ENCODE results near the gene TP53I11. TPM values are rescaled to one million over a fixed set of nuclear protein-coding genes. Genes with fewer than 3 reads are reported as not detected.

TP53I11 gene
- total and polyA plus RNA-seq, 2 experiments from 2014 or later: 59.9 to 117 TPM

GRCh38 chr11:44940404-44940803 lies 10.3 kb downstream of the TP53I11 start:
- H2AFZ ChIP-seq: no peak overlapping the region
- TF ChIP-seq EZH2 (IDR thresholded peaks at IDR 0.05; ENCODE audit: insufficient read depth, poor library complexity, severe bottlenecking) (no peak), EZH2phosphoT487 (IDR thresholded peaks at IDR 0.05; ENCODE audit: insufficient read depth, low read depth) (no peak)
- no peak for DNase-seq
- 44 to 52% methylated on average over 7 of the region's 7 CpGs for WGBS, 2 experiments (ENCODE audit: low coverage in 1 of 2, low lambda C conversion rate in 2 of 2, missing lambda C conversion rate in 2 of 2)
- no peak overlapping the region for H3K27ac ChIP-seq
- no peaks in the 10 kb centered on the region for H3K36me3 ChIP-seq (ENCODE audit: low read depth)
- H3K9me3 ChIP-seq (ENCODE audit: low read depth): no peaks in the 10 kb centered on the region
- no peaks in the 10 kb centered on the region for H3K9me2 ChIP-seq (ENCODE audit: insufficient read depth)
- H3K79me2 ChIP-seq (ENCODE audit: insufficient read depth): peaks cover 13% of the 10 kb centered on the region; the same call in 1 of the 2 replicates
- 0 out of 2 replicates have a peak, but pooled peaks cover 3% of the 10 kb centered on the region for H3F3A ChIP-seq (ENCODE audit: insufficient read depth)
- H3K4me2 ChIP-seq (ENCODE audit: unreplicated experiment): no peak overlapping the region
- H4K20me1 ChIP-seq (ENCODE audit: insufficient read depth): no peaks in the 10 kb centered on the region; the same call in 1 of the 2 replicates
- H3K9ac ChIP-seq: no peak overlapping the region
- no peaks in the 10 kb centered on the region for H3K27me3 ChIP-seq (replicated peaks; ENCODE audit: insufficient read depth)
- no peaks in the 10 kb centered on the region for H3K4me1 ChIP-seq (ENCODE audit: insufficient read depth)
- no peak overlapping the region for H3K4me3 ChIP-seq
- in situ Hi-C loops (cut with MboI): loop anchor here (10.0 to 25.0 kb wide), 3 partner anchors 154 to 847 kb away; partner anchors contain the start of gene SYT13

DNA sequence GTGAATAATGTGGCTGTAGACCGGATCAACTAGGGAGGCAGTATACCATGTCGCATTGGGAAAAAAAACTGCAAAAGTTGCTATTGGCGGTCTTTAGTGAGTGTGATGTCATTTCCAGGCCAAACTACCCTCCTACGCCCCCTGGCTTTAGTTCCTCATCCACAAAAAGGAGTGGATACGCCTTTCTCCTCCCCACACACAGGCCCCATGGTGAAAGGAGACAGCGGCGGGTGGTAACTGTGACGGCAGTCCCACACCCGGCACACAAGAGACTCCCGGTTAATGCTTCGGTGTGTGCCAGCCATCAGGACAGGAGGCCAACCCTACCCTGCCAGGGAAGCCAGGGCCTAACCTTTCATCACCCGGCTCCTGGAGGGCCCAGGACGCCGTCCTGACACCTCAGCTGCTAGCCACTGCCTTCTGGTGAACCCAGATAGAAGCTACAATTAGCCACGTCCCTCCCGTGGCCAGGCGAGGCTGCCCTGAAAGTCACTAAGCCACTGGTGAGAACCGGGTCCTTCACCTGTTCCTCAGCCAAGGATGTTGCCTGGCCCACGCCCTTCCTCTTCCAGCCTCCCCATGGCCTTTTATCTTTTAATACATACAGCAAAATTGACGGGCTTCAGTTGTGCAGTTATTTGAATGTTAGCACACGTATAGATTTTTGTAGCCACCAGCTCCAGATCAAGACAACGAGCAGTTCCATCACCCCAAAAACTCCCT lies 10.8 kb downstream of the TP53I11 start:
- Histone ChIP-seq H3K27ac (no peak overlapping the region), H3K4me2 (ENCODE audit: unreplicated experiment) (no peak overlapping the region), H3K9me2 (ENCODE audit: insufficient read depth) (no peaks in the 10 kb centered on the region), H3K4me1 (ENCODE audit: insufficient read depth) (no peaks in the 10 kb centered on the region), H3K27me3 (replicated peaks; ENCODE audit: insufficient read depth) (no peaks in the 10 kb centered on the region), H2AFZ (no peak overlapping the region), H3K36me3 (ENCODE audit: low read depth) (no peaks in the 10 kb centered on the region), H3K9me3 (ENCODE audit: low read depth) (no peaks in the 10 kb centered on the region), H3F3A (ENCODE audit: insufficient read depth) (0 out of 2 replicates have a peak, but pooled peaks cover 3% of the 10 kb centered on the region), H3K4me3 (no peak overlapping the region), H3K9ac (no peak overlapping the region), H3K79me2 (ENCODE audit: insufficient read depth) (peaks cover 9% of the 10 kb centered on the region; the same call in 1 of the 2 replicates), H4K20me1 (ENCODE audit: insufficient read depth) (no peaks in the 10 kb centered on the region; the same call in 1 of the 2 replicates)
- in situ Hi-C loops (cut with MboI): loop anchor here (10.0 to 25.0 kb wide), 3 partner anchors 155 to 847 kb away; partner anchors contain the start of gene SYT13
- DNase-seq: peak; percentile 51
- TF ChIP-seq EZH2 (IDR thresholded peaks at IDR 0.05; ENCODE audit: insufficient read depth, poor library complexity, severe bottlenecking) (no peak), EZH2phosphoT487 (IDR thresholded peaks at IDR 0.05; ENCODE audit: insufficient read depth, low read depth) (no peak)
- 67 to 68% methylated on average over 21 to 22 of the region's 22 CpGs for WGBS, 2 experiments (ENCODE audit: low coverage in 1 of 2, low lambda C conversion rate in 2 of 2, missing lambda C conversion rate in 2 of 2)

- no peak for DNase-seq
- TF ChIP-seq EZH2phosphoT487 (IDR thresholded peaks at IDR 0.05; ENCODE audit: insufficient read depth, low read depth) (no peak), EZH2 (IDR thresholded peaks at IDR 0.05; ENCODE audit: insufficient read depth, poor library complexity, severe bottlenecking) (no peak)
- H3F3A ChIP-seq (ENCODE audit: insufficient read depth): 0 out of 2 replicates have a peak, but pooled peaks cover 3% of the 10 kb centered on the region
- no peak overlapping the region for H3K9ac ChIP-seq
- H3K9me3 ChIP-seq (ENCODE audit: low read depth): no peaks in the 10 kb centered on the region
- in situ Hi-C loops (cut with MboI): loop anchor here (25.0 kb wide), 2 partner anchors 349 to 849 kb away; partner anchors contain the start of gene SYT13
- H4K20me1 ChIP-seq (ENCODE audit: insufficient read depth): no peaks in the 10 kb centered on the region
- no peaks in the 10 kb centered on the region for H3K27me3 ChIP-seq (replicated peaks; ENCODE audit: insufficient read depth)
- no peaks in the 10 kb centered on the region for H3K79me2 ChIP-seq (ENCODE audit: insufficient read depth)
- H2AFZ ChIP-seq: no peak overlapping the region
- H3K9me2 ChIP-seq (ENCODE audit: insufficient read depth): no peaks in the 10 kb centered on the region
- WGBS, 2 experiments (ENCODE audit: low coverage in 1 of 2, low lambda C conversion rate in 2 of 2, missing lambda C conversion rate in 2 of 2): 93 to 94% methylated on average over 19 of the region's 19 CpGs
- H3K4me1 ChIP-seq (ENCODE audit: insufficient read depth): no peaks in the 10 kb centered on the region
- H3K27ac ChIP-seq: no peak overlapping the region
- no peak overlapping the region for H3K4me2 ChIP-seq (ENCODE audit: unreplicated experiment)
- no peak overlapping the region for H3K4me3 ChIP-seq
- H3K36me3 ChIP-seq (ENCODE audit: low read depth): no peaks in the 10 kb centered on the region
These were observed 12.5 kb downstream of the TP53I11 start for GRCh38 chr11:44938066-44938691.

DNA sequence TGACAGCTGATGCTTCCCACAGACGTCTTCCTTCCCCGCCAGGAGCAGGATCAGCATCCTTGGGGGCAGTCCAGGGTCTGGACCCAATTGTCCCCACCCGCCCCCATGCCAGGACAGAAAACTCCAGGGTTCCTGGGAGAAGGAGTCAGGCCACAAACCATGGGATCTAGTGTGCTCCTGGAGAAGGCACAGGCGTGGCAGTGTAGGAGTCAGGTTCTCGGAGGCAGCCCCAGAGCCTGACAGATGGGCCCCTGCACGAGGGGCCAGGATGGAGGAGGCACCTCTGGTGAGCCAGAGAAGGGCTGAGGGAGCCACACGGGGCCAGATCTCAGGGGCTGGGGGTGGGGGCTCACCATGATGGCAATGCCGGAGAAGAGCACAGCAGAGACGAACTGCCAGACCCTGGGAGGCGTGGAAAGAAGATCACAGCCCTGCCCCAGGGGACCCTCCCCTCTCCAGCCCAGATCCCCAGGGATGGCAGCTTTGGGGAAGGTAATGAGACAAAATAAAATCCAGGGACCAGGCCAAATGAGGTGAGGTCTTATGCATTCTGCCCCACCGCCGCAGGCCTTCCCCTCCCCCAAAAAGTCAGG lies 13.6 kb downstream of the TP53I11 start:
- in situ Hi-C loops (cut with MboI): loop anchor here (25.0 kb wide), 2 partner anchors 350 to 850 kb away; partner anchors contain the start of gene SYT13
- Histone ChIP-seq H3K4me1 (ENCODE audit: insufficient read depth) (no peaks in the 10 kb centered on the region), H3K27ac (no peak overlapping the region), H3K9me2 (ENCODE audit: insufficient read depth) (no peaks in the 10 kb centered on the region), H3K9me3 (ENCODE audit: low read depth) (no peaks in the 10 kb centered on the region), H3K79me2 (ENCODE audit: insufficient read depth) (no peaks in the 10 kb centered on the region), H2AFZ (no peak overlapping the region), H4K20me1 (ENCODE audit: insufficient read depth) (no peaks in the 10 kb centered on the region), H3K9ac (no peak overlapping the region), H3K4me2 (ENCODE audit: unreplicated experiment) (no peak overlapping the region), H3K4me3 (no peak overlapping the region), H3K27me3 (replicated peaks; ENCODE audit: insufficient read depth) (no peaks in the 10 kb centered on the region), H3K36me3 (ENCODE audit: low read depth) (no peaks in the 10 kb centered on the region), H3F3A (ENCODE audit: insufficient read depth) (0 out of 2 replicates have a peak, but pooled peaks cover 3% of the 10 kb centered on the region)
- 84 to 86% methylated on average over 12 of the region's 12 CpGs for WGBS, 2 experiments (ENCODE audit: low coverage in 1 of 2, low lambda C conversion rate in 2 of 2, missing lambda C conversion rate in 2 of 2)
- DNase-seq: no peak
- TF ChIP-seq EZH2phosphoT487 (IDR thresholded peaks at IDR 0.05; ENCODE audit: insufficient read depth, low read depth) (no peak), EZH2 (IDR thresholded peaks at IDR 0.05; ENCODE audit: insufficient read depth, poor library complexity, severe bottlenecking) (no peak)
